ENCODE results near the gene SYNE4. TPM values are rescaled to one million over a fixed set of nuclear protein-coding genes. Genes with fewer than 3 reads are reported as not detected.

Gene SYNE4
- total RNA-seq, 4 donors from 2014 or later, result 0.36 TPM; not detected in 3

GRCh38 chr19:36001605-36002004 is 7.0 kb downstream of the SYNE4 start:
- no peaks in the 10 kb centered on the region for H3K27me3 ChIP-seq
- peaks cover 0 to 5% of the 10 kb centered on the region in 2 donors for H3K36me3 ChIP-seq
- no peak overlapping the region for H3K27ac ChIP-seq
- ATAC-seq, result no peak
- no peaks in the 10 kb centered on the region for H3K9me3 ChIP-seq
- in situ Hi-C loops (cut with MboI; ENCODE audit: low sequenced_read_pairs in 4 of 4) (no loop called here), intact Hi-C loops (cut with DNase I; ENCODE audit: low total_unique reads) (no loop called here)
- TF ChIP-seq POLR2A (IDR thresholded peaks at IDR 0.05) (no peak), CTCF (IDR thresholded peaks at IDR 0.05 in 4 of 5, conservative IDR thresholded peaks at IDR 0.05 in 1 of 5) (no peak)
- H3K4me3 ChIP-seq, result no peak overlapping the region
- no peak for DNase-seq
- peaks cover 10 to 11% of the 10 kb centered on the region in 2 donors for H3K4me1 ChIP-seq

GRCh38 chr19:35996777-35997176 is 11.8 kb downstream of the SYNE4 start:
- peaks cover 24 to 31% of the 10 kb centered on the region in 2 donors for H3K4me1 ChIP-seq
- H3K27me3 ChIP-seq, result no peaks in the 10 kb centered on the region
- intact Hi-C loops (cut with DNase I; ENCODE audit: low total_unique reads), result loop anchor here (10.0 kb wide), 1 partner anchor 222 kb away; the partner anchor contains the start of gene ARHGAP33
- TF ChIP-seq CTCF (IDR thresholded peaks at IDR 0.05 in 4 of 5, conservative IDR thresholded peaks at IDR 0.05 in 1 of 5), result no peak
- no peak for TF ChIP-seq POLR2A (IDR thresholded peaks at IDR 0.05)
- no peaks in the 10 kb centered on the region for H3K9me3 ChIP-seq
- no peak for ATAC-seq
- peak overlapping the region in 2 of 4 donors; percentile 83 to 84 for H3K27ac ChIP-seq
- H3K4me3 ChIP-seq, result no peak overlapping the region
- H3K36me3 ChIP-seq, result peaks cover 0 to 5% of the 10 kb centered on the region in 2 donors
- in situ Hi-C loops (cut with MboI; ENCODE audit: low sequenced_read_pairs in 4 of 4), result loop anchor here in 1 of 4 donors (5.0 kb wide), 1 partner anchor 56 kb away; the partner anchor contains the start of genes THAP8 and WDR62
- DNase-seq, result no peak

- peak; percentile 96 for DNase-seq
- TF ChIP-seq POLR2A (IDR thresholded peaks at IDR 0.05) (peak in 1 of 2 donors; percentile 73), CTCF (IDR thresholded peaks at IDR 0.05 in 4 of 5, conservative IDR thresholded peaks at IDR 0.05 in 1 of 5) (no peak)
- Histone ChIP-seq H3K4me1 (peaks cover 24 to 31% of the 10 kb centered on the region in 2 donors), H3K9me3 (no peaks in the 10 kb centered on the region), H3K27me3 (no peaks in the 10 kb centered on the region), H3K36me3 (peaks cover 0 to 5% of the 10 kb centered on the region in 2 donors), H3K4me3 (peak within 1 kb of the TSS; percentile 53 to 92 (median 78)), H3K27ac (peak within 1 kb of the TSS; percentile 78 to 91 (median 84))
- intact Hi-C loops (cut with DNase I; ENCODE audit: low total_unique reads) (loop anchor here (1.0 to 10.0 kb wide), 4 partner anchors 19 to 221 kb away; partner anchors contain the start of genes ALKBH6, ARHGAP33, THAP8 and WDR62), in situ Hi-C loops (cut with MboI; ENCODE audit: low sequenced_read_pairs in 4 of 4) (loop anchor here in 1 of 4 donors (5.0 kb wide), 1 partner anchor 57 kb away; the partner anchor contains the start of genes THAP8 and WDR62)
- ATAC-seq, result peak; percentile 96 to 97
Observed at GRCh38 chr19:35995048-35995993, 13.3 kb downstream of the SYNE4 start, which contains the start of gene SDHAF1. SDHAF1 (plus strand) TSS chr19:35995188; CDS start chr19:35995275, 87 bp downstream.

- no peak for ATAC-seq
- in situ Hi-C loops (cut with MboI; ENCODE audit: low sequenced_read_pairs in 4 of 4), result no loop called here
- DNase-seq, result no peak
- Histone ChIP-seq H3K27ac (peak overlapping the region; percentile 78 to 91 (median 84)), H3K27me3 (peaks cover 0 to under 1% (median 0%) of the 10 kb centered on the region in 3 donors), H3K4me3 (peak overlapping the region; percentile 53 to 92 (median 78)), H3K4me1 (peaks cover 18 to 24% of the 10 kb centered on the region in 2 donors), H3K36me3 (peaks cover 0 to 5% of the 10 kb centered on the region in 2 donors), H3K9me3 (no peaks in the 10 kb centered on the region)
- intact Hi-C loops (cut with DNase I; ENCODE audit: low total_unique reads), result loop anchor here (10.0 kb wide), 1 partner anchor 219 kb away; the partner anchor contains the start of gene ARHGAP33
- no peak for TF ChIP-seq CTCF (IDR thresholded peaks at IDR 0.05 in 4 of 5, conservative IDR thresholded peaks at IDR 0.05 in 1 of 5)
- TF ChIP-seq POLR2A (IDR thresholded peaks at IDR 0.05), result no peak
Observed at GRCh38 chr19:35993923-35994598, 14.6 kb downstream of the SYNE4 start.
